ENCODE data around the gene BAG2.
A peak's percentile ranks its signal among the peaks of the same experiment; 100 is the strongest.

The BAG2 gene

DNA sequence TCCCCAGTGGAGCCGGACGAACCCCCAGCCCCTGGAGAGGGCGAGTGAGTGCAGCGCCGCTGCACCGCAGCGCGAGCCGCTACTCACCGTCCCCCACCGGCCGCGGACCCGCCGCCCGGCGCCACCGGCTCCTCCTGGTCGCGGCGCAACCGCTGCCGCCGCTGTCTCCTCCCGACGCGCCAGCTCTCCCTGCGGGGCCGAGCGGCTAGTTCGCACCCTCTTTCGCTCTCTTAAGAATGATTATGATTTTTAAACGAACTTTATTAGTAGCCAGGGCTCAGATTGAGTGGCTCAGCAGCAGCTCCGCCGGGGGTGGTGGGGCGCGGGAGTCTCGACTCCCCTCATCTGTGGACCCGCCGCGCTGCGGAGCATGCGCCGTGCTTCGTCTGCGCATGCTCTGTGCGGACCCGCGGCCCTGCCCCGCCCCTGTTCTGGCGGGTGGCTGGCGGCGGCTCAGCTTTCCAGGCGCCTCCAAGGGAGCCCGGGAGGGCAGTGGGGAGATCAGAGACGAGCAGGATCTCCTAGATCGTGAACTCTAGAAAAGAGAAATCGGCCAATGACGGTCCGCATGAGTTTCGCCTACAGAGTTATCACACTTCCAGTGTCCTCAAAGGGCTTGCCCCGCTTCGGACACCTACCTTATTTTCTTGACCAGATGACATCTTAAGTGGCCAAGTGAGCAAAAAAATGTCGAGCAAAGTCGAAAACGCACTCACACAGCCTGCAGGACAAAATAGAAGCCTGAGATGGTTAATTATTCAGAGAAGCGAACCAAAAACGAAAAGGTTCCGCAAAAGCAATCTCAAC is 50.0 kb downstream of the BAG2 start, which contains the start of gene RAB23:
Gene RAB23 (minus strand): TSS at position 372 of the 807 bp plus-strand sequence. CDS start 11,927 bp downstream, outside the sequence.
- peak; percentile 79 for DNase-seq (ENCODE audit: low read depth)

- no peak for DNase-seq (ENCODE audit: low read depth)
Observed at GRCh38 chr6:57222743-57223077, 50.6 kb downstream of the BAG2 start.

- no peak for DNase-seq (ENCODE audit: low read depth)
Observed at GRCh38 chr6:57224769-57225515, 52.8 kb downstream of the BAG2 start.

DNA sequence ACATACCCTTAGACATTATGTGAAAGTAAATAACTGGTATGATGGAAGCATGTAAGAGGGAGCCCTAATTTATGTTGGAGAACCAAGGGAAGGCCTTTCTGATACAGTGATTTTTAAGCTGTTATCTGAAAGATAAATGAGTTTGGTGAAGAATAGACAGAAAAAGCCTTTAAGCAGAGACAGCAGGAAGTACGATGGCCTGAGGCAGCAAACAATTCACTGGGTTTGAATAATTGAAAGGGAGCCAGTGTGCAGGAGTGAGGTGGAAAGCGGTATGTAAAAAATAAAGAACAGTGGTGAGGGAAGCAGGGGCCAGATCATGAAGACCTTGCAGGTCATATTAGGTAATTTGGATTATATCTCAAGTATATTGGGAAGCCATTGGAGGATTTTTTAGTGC is 54.1 kb downstream of the BAG2 start:
- no peak for DNase-seq (ENCODE audit: low read depth)

Measured in stimulated activated CD8-positive, alpha-beta memory T cell treated with anti-CD3 and anti-CD28 coated beads, Interleukin-15, amount 100 ng/mL, for 24 hours (primary cell).